Transverse colon (tissue), 3 donors: ENCODE results near the gene UROC1.

Experiments
- CTCF ChIP-seq, 5 experiments: fragments of 200-600 bp in 3 of 5; fragments of 450-650 bp in 2 of 5; sonication (generic) in 3 of 5; IDR thresholded peaks; 1 replicate in 2 of 5; 2 replicates in 3 of 5; pipeline ENCODE4 v1.5.1; 2016 to 2017; ENCODE audit warnings: antibody characterized with exemption in 5 of 5, inconsistent platforms in 3 of 5, mild to moderate bottlenecking in 2 of 5, moderate library complexity in 1 of 5
- EP300 ChIP-seq: sonication (generic); formaldehyde crosslinking; IDR thresholded peaks from one replicate; pipeline ENCODE4 v1.6.1; 2017; ENCODE audit warnings: antibody characterized with exemption, low read depth

- TF ChIP-seq EP300 (no peak), CTCF (IDR thresholded peaks at IDR 0.05) (no peak)
Measured at GRCh38 chr3:126435456-126436315, 81.9 kb downstream of the UROC1 start.
